ENCODE measurements around the gene PAM16. TPM values are rescaled to one million over a fixed set of nuclear protein-coding genes. Genes with fewer than 3 reads are reported as not detected.
A peak's percentile ranks its signal among the peaks of the same experiment; 100 is the strongest.

PAM16 gene
- total RNA-seq, 1 donor from 2014 or later: 106 TPM

DNA sequence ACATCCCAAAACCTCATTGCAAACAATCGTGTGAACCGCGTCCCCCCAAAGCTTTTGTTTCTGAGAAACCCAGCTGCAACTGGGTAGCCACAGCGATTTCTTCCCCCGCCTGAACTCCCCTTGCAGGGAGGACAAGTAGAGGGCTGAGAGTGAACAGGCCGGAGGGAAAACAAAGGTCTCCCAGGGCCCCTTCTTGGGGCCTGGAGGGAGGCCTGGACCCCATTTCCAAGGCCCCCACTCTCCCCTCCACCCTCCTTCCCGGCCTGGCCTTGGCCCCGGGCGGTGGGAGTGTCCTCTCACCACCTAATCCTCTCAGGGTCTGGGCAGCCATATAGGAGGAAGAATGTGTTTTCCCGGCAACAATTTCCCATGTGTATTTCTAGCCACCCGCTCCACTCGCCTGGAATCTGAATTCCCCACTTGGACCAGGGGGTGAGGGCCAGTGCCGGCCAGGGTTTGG, 32.6 kb downstream of the PAM16 start:
- peaks cover 4% of the 10 kb centered on the region for H3K36me3 Mint-ChIP-seq (ENCODE audit: low read depth)
- H3K27ac Mint-ChIP-seq: no peak overlapping the region
- H3K4me3 Mint-ChIP-seq: no peak overlapping the region
- no peaks in the 10 kb centered on the region for H3K9me3 Mint-ChIP-seq
- H3K27me3 Mint-ChIP-seq (ENCODE audit: insufficient read depth): peaks cover 15% of the 10 kb centered on the region
- intact Hi-C loops (cut with micrococcal nuclease): no loop called here
- no peak for DNase-seq (ENCODE audit: low spot score)
- peaks cover 18% of the 10 kb centered on the region for H3K4me1 Mint-ChIP-seq (ENCODE audit: low read depth)

GRCh38 chr16:4317532-4318450, 33.3 kb downstream of the PAM16 start:
- Mint-ChIP-seq H3K36me3 (ENCODE audit: low read depth) (peaks cover 4% of the 10 kb centered on the region), H3K9me3 (no peaks in the 10 kb centered on the region), H3K4me1 (ENCODE audit: low read depth) (peaks cover 18% of the 10 kb centered on the region), H3K4me3 (peak overlapping the region; percentile 58), H3K27ac (no peak overlapping the region), H3K27me3 (ENCODE audit: insufficient read depth) (peaks cover 16% of the 10 kb centered on the region)
- no peak for DNase-seq (ENCODE audit: low spot score)
- intact Hi-C loops (cut with micrococcal nuclease): no loop called here

DNA sequence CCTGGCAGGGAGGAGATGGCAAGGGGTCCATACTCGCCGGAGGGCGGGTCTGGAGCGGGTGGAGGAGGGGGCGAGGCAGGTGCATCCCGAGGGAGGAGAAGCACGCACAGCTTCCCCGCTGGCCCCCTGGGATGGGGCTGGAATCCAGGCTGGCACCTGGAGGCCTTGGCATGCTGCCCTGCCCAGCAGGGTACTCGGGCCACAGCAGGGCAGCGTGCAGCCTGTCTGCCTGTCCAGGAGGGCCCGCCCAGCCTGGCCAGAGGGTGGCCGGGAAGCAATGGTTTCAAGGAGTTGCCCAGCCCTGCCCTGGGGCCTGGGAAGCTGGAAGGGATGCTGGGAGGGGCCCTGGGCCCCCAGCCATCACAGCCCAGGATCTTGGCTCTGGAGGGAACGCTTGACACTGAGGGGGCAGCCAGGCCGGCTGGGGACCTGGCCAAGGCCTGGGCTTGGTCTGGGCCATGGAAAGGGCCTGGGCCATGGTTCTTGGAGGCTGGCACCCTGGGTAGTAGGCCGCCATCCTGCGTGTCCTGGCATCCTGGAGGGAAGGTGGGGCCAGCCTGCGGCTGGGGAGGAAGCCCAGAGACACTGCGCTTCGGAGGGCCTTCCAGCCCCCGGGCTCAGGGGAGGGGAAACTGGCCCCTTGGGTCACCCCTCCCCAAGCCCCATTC, 34.1 kb downstream of the PAM16 start:
- no peak overlapping the region for H3K27ac Mint-ChIP-seq
- no peak for DNase-seq (ENCODE audit: low spot score)
- intact Hi-C loops (cut with micrococcal nuclease): no loop called here
- peaks cover 4% of the 10 kb centered on the region for H3K36me3 Mint-ChIP-seq (ENCODE audit: low read depth)
- H3K9me3 Mint-ChIP-seq: no peaks in the 10 kb centered on the region
- peaks cover 19% of the 10 kb centered on the region for H3K27me3 Mint-ChIP-seq (ENCODE audit: insufficient read depth)
- peak overlapping the region; percentile 19 for H3K4me3 Mint-ChIP-seq
- H3K4me1 Mint-ChIP-seq (ENCODE audit: low read depth): peaks cover 18% of the 10 kb centered on the region

GRCh38 chr16:4316108-4316863, 34.8 kb downstream of the PAM16 start:
- H3K27me3 Mint-ChIP-seq (ENCODE audit: insufficient read depth): peaks cover 20% of the 10 kb centered on the region
- peaks cover 18% of the 10 kb centered on the region for H3K4me1 Mint-ChIP-seq (ENCODE audit: low read depth)
- intact Hi-C loops (cut with micrococcal nuclease): no loop called here
- H3K27ac Mint-ChIP-seq: no peak overlapping the region
- peak overlapping the region; percentile 19 for H3K4me3 Mint-ChIP-seq
- H3K36me3 Mint-ChIP-seq (ENCODE audit: low read depth): peaks cover 4% of the 10 kb centered on the region
- DNase-seq (ENCODE audit: low spot score): no peak
- H3K9me3 Mint-ChIP-seq: no peaks in the 10 kb centered on the region

DNA sequence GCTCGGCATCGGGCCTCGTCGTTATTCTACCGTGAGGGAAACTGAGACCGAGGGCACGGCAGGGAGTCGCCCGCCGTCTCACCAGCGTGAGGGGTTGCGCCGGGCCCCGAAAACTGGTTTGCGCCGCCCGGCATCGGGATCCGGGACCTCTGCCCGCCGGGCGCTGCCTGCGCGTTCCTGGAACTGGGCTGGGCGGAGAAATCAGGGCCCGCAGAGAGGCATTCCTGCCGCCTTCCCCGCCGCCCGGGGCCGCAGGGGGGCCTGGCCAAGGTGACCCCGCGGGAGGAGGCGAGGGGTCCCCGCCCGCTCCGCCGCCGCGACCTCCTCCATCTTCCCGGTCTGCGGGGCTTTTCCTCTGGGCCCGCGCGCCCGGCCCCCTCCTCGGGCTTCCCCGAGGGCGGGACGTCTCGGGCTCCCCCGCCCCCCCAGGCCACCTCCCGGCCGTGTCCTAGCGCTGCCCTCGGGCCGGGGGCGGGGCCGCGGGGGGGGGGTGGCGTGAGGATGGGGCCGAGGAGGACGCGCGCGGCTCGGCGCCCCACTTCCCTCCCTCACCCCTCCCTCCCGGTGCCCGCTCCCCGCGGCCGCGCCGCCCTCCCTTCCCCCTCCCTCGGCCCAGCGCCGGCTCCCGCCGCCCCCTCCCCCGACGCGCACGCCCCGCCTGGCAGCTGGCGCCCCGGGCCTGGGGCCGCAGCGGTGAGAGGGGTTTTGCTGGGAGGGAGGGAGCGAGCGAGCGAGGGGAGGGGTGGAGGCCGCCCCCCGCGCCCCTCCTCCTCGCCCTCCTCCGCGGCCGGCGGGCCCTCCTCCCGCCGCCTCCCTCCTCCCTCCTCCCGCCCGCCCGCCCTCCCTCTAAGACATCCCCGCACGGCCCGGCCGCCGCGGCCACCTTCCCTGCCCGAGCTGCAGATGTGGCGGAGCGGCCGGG, 35.7 kb downstream of the PAM16 start, which contains the start of gene GLIS2:
Gene GLIS2 (plus strand): TSS at position 882 of the 922 bp plus-strand sequence. CDS start 16,214 bp downstream, outside the sequence.
- H3K36me3 Mint-ChIP-seq (ENCODE audit: low read depth): peaks cover 4% of the 10 kb centered on the region
- no peak for DNase-seq (ENCODE audit: low spot score)
- H3K27me3 Mint-ChIP-seq (ENCODE audit: insufficient read depth): peaks cover 25% of the 10 kb centered on the region
- H3K9me3 Mint-ChIP-seq: no peaks in the 10 kb centered on the region
- intact Hi-C loops (cut with micrococcal nuclease): loop anchor here (1.0 kb wide), 1 partner anchor 8 kb away; no protein-coding TSS in a partner anchor
- peak within 1 kb of the TSS; percentile 87 for H3K27ac Mint-ChIP-seq
- H3K4me1 Mint-ChIP-seq (ENCODE audit: low read depth): peaks cover 18% of the 10 kb centered on the region
- peak within 1 kb of the TSS; percentile 92 for H3K4me3 Mint-ChIP-seq

GRCh38 chr16:4314532-4315185, 36.5 kb downstream of the PAM16 start:
- peaks cover 25% of the 10 kb centered on the region for H3K27me3 Mint-ChIP-seq (ENCODE audit: insufficient read depth)
- no peaks in the 10 kb centered on the region for H3K9me3 Mint-ChIP-seq
- H3K27ac Mint-ChIP-seq: peak overlapping the region; percentile 87
- no peak for DNase-seq (ENCODE audit: low spot score)
- peaks cover 4% of the 10 kb centered on the region for H3K36me3 Mint-ChIP-seq (ENCODE audit: low read depth)
- intact Hi-C loops (cut with micrococcal nuclease): loop anchor here (1.0 kb wide), 1 partner anchor 7 kb away; no protein-coding TSS in a partner anchor
- peak overlapping the region; percentile 92 for H3K4me3 Mint-ChIP-seq
- H3K4me1 Mint-ChIP-seq (ENCODE audit: low read depth): peaks cover 17% of the 10 kb centered on the region

GRCh38 chr16:4313563-4314531, 37.3 kb downstream of the PAM16 start:
- Mint-ChIP-seq H3K9me3 (no peaks in the 10 kb centered on the region), H3K36me3 (ENCODE audit: low read depth) (peaks cover 4% of the 10 kb centered on the region), H3K4me3 (peak overlapping the region; percentile 92), H3K27ac (no peak overlapping the region), H3K4me1 (ENCODE audit: low read depth) (peaks cover 17% of the 10 kb centered on the region), H3K27me3 (ENCODE audit: insufficient read depth) (peaks cover 25% of the 10 kb centered on the region)
- intact Hi-C loops (cut with micrococcal nuclease): no loop called here
- DNase-seq (ENCODE audit: low spot score): no peak

- DNase-seq (ENCODE audit: low spot score): peak; percentile 44
- H3K4me1 Mint-ChIP-seq (ENCODE audit: low read depth): peaks cover 31% of the 10 kb centered on the region
- H3K27me3 Mint-ChIP-seq (ENCODE audit: insufficient read depth): peaks cover 19% of the 10 kb centered on the region
- H3K4me3 Mint-ChIP-seq: no peak overlapping the region
- H3K9me3 Mint-ChIP-seq: peaks cover 4% of the 10 kb centered on the region
- no peak overlapping the region for H3K27ac Mint-ChIP-seq
- intact Hi-C loops (cut with micrococcal nuclease): loop anchor here (5.0 kb wide), 2 partner anchors 193 to 348 kb away; partner anchors contain the start of gene ADCY9
- peaks cover 19% of the 10 kb centered on the region for H3K36me3 Mint-ChIP-seq (ENCODE audit: low read depth)
Observed at GRCh38 chr16:4309833-4310266, 41.3 kb downstream of the PAM16 start.

DNA sequence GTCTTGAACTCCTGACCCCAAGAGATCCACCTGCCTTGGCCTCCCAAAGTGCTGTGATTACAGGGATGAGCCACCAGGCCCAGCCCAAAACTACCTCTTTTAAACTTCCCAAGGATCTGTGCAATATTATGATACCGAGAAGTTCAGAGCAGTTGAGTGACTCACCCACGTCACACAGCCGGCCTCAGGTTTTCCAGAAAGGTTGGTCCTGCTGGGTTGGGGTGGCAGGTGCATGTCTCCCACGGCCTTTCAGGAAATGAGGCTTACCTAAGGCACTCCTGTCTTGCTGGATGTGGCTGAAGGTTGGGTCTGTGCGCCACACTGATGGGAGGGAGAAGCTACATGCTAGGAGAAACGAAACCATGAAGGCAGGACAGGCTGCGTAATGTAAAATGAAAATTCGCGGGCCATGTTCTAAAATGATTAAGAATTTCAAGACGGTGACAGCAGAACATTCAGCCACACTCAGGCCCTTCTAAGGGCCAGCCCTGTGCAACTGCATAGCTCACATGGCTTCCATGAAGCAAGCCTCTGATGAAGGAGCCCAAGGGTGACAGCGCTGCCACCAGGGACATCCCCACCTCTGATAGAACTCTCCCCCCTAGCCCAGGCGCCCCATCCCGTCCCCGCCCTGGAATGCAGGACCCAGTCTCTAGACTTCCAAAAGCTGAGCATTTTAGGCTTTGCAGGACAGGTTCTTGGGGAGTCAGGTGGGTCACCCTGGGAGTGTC, 41.9 kb downstream of the PAM16 start:
- Mint-ChIP-seq H3K36me3 (ENCODE audit: low read depth) (peaks cover 17% of the 10 kb centered on the region), H3K27me3 (ENCODE audit: insufficient read depth) (peaks cover 13% of the 10 kb centered on the region), H3K27ac (no peak overlapping the region), H3K4me1 (ENCODE audit: low read depth) (peaks cover 25% of the 10 kb centered on the region), H3K4me3 (peak overlapping the region; percentile 83), H3K9me3 (peaks cover 4% of the 10 kb centered on the region)
- DNase-seq (ENCODE audit: low spot score): no peak
- intact Hi-C loops (cut with micrococcal nuclease): loop anchor here (5.0 kb wide), 2 partner anchors 192 to 347 kb away; partner anchors contain the start of gene ADCY9

Data from activated T-helper 1 cell treated with anti-CD3 and anti-CD28 coated beads, Interleukin-12 subunit alpha, Interleukin-12 subunit beta, Interleukin-2, Interleukin-4 antibody, amounts not matched to agents 30 ng/mL and 10 ng/mL and 1 ng/mL, durations not matched to agents 14 hours and 24 hours and 36 hours (primary cell).